HL-60/S4 (cell line): ENCODE data around the gene SLC25A21.

Experiments
- in situ Hi-C: fragments of 300-500 bp; cut with MboI; formaldehyde crosslinking; loops from 2 replicates; pipeline ENCODE4 v1.14.3; 2022; ENCODE audit warnings: low sequenced_read_pairs

The SLC25A21 gene

DNA sequence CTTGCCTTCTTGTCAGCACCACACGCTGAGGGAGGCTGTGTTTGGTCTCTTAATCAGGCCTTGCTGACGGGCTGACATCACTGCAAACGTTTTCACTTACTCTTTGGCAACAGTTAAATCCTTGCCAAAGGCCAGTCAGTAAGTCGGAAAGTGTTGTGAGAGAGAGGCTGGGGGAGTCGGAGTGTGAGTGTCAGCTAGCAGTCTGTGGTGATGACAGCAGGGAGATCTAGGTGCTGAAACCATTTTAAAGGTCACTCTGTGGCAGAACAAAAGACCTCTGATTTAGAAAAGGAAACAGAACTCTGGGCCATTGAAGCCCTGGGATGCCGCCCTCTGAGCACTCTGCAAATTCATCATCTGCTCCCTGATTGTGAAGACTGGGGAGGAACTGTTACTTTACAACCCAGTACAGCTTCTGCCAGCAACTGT lies 367.3 kb downstream of the SLC25A21 start:
- in situ Hi-C loops, result no loop called here

DNA sequence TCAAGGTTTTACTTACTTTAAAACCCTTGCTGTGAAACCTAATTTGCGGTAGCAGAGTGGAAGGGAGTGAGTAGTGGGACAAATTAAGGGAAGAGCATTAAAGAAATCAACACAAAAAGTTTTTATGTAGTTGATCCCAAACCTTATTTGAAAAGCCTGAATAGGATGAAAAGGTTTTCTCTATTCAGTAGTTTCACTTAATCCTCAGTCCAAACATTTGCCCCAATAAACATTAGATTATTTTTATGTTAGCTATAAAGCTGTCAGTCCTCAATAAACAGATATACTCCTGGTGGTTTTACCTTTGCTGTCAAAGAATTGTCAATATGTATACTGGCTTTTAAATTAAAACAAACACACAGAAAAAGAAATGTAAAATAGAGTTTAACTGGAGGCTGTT lies 374.8 kb downstream of the SLC25A21 start:
- in situ Hi-C loops, result no loop called here

- in situ Hi-C loops, result no loop called here
Observed at GRCh38 chr14:36791402-36791801, 381.0 kb downstream of the SLC25A21 start.

DNA sequence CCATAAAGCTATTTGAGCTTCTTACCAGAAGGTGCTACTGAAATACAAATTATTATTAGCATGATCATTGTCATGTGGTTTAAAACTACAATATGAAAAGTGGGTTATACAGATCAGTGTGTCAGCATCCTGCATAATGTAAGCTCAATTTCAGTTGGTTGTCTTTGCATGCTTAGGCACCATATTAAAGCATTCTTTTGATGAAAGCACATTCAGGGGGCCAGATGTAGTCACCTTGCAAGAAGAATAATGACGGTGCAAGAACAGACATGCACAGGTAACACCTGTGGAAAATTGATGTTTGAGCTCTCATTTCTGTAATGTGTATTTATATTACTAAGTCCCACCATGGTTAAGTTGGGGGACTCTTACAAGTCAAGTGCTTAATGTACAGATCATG lies 386.9 kb downstream of the SLC25A21 start:
- in situ Hi-C loops, result no loop called here

DNA sequence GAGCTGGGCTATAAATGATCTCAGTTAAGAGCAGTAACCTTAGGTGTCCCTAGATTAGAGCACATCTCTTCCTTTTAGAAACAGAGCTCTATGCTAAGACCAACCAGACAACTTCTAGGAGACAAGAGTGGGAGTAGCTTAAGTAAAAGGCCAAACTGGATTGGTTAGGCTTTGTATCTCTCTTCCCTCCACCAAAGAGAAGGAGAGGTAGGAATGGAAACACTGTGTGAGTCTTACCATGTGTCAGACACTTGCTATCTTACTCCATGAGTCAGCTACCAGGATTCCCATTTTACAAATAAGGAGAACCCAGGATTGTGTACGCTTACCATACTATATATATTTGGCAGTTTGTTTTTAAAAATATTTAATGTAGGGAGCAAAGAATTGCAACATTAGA lies 387.9 kb downstream of the SLC25A21 start:
- in situ Hi-C loops, result no loop called here

DNA sequence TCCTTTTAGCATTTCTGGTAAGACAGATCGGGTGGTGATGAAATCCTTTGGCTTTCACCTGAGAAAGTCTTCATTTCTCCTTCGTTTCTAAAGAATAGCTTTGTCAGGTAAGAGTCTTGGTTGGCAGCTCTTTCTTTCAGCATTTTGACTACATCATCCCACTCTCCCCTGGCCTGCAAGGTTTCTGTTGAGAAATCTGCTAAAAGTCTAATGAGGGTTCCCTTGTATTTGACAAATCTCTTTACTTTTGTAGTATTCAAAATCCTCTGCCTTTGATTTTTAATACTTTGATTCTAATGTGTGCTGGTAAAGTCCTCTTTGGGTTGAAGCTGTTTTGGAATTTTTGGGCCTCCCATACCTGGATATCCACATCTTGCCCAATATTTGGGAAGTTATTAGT lies 390.5 kb downstream of the SLC25A21 start:
- in situ Hi-C loops, result no loop called here

GRCh38 chr14:36773558-36773957 lies 398.8 kb downstream of the SLC25A21 start:
- in situ Hi-C loops, result no loop called here

DNA sequence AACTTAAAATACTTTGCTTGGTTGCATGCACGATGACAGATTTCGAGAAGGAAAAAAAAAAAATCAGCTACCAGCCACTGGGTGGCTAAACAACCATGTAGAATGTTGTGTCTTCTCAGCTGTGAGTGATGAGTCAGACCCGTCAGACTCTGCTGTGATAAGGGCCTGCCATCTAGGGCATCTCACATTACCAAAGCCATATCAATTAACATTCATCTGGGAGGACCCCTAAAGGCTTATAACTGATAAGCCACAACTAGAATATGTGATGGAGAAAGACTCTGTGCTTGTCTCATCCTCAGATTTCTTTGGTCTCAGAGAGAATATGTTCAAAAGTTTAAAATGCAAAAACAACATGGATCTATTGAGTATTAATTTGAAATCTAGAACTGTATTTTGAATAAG lies 399.3 kb downstream of the SLC25A21 start:
- in situ Hi-C loops, result no loop called here

GRCh38 chr14:36771028-36771640 lies 401.3 kb downstream of the SLC25A21 start:
- in situ Hi-C loops, result no loop called here

DNA sequence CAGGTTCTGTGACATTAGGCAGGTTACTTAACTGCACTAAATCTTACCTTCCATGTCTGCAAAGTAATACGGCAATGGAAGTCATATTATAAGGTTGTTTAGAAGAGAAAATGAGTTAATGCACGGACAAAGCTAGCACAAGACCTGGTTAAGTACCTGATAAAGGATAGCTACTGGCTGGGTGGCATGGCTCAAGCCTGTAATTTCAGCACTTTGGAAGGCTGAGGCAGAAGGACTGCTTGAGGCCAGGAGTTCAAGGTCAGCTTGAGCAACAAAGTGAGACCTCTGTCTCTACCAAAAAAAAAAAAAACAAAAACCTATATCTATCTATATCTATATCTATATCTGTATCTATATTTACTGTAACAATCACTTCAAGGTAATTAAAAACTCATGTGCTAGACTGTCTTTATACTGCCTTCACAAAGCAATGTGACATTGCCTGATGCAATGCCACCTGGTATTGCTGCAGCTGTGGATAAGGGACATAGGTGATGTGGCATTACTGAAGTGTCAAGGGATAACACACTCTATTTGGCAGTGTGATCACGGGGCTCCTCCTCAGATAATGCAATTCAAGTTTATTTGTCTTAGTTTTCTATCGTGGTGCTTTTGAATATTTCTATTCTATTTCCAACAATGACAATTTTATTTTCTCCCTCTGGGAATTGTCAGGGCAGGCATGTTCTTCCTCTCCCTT lies 403.6 kb downstream of the SLC25A21 start:
- in situ Hi-C loops, result no loop called here

GRCh38 chr14:36767603-36768281 lies 404.7 kb downstream of the SLC25A21 start:
- in situ Hi-C loops, result no loop called here

GRCh38 chr14:36766974-36767373 lies 405.4 kb downstream of the SLC25A21 start:
- in situ Hi-C loops, result no loop called here

DNA sequence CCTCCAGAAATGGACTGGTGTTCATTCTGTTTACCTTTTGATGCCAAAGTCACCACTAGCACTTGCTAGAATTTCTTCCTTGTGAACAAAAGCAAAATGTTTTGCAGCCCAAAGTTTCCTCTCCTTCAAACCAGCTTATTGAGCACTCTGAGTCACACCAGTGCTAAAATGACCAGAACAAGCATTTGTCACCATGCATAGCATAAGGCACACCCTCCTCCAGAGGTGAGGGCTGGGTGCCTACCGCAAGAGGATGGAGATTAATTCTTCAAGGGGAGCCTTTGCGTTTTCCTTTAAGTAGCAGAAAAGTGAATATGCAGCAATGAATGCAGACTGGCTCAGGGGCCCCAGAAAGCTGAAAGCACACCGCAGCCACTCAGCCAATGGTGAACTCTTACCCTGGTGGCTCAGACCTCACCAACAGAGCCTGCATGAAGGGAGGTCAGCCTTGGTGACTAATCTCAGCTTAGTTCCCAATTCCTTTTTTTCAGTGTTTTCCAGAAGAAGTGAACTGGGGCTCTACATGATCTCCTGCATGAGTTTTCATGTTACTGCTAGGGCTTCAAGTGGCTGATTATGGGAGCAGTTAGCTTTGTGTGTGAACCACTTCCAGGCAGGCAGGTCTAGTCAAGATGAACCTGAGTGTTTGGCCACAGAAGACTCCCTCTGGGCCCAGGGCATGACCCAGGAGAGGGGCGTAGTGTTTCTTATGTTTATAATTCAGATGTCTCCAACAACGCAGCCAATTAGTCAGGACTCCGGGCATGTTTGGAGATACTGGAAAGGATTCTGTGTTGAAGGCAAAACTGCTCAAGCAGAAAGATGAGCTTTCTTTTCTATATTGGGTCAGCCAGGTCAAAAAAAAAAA lies 414.4 kb downstream of the SLC25A21 start:
- in situ Hi-C loops, result no loop called here

GRCh38 chr14:36756226-36756625 lies 416.2 kb downstream of the SLC25A21 start:
- in situ Hi-C loops, result no loop called here

DNA sequence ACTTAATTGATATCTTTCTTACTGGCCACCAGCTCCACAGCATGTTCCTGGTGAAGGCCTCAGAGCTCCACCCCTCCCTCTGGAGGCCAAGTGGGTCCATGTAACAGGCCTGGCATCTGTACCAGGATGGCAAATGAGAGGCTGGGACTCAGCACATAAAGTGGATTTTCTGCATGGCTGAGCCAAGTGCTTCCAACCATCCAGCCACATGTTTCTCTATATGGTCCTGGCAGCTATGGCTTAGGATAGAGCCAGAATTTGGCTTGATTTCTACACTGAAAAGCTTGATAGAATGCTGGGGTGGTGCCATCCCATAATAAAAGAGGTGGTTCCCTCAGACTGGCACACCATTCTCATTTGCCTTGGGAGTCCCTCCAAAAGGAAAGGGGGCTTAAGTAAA lies 416.6 kb downstream of the SLC25A21 start:
- in situ Hi-C loops, result no loop called here

GRCh38 chr14:36751920-36752319 lies 420.5 kb downstream of the SLC25A21 start:
- in situ Hi-C loops, result no loop called here

GRCh38 chr14:36751106-36751505 lies 421.3 kb downstream of the SLC25A21 start:
- in situ Hi-C loops, result no loop called here

DNA sequence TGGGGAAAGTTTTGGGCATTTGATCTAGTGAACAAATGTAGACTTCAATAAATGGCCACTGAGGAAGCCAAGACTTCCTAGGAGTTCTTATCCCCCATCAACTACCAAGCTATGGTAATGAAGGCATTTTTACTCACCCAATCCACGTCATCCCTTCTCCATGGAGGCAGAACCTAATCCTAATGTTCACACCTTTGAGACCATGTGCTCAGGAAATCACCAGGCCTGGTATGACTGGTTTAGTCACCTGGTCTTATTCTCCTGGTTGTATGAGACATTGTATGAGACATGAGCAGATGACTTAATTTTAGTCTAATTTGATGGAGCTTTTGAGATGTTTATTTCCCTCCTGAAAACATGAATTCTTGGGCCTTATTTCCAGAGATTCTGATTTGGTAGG lies 422.2 kb downstream of the SLC25A21 start:
- in situ Hi-C loops, result no loop called here

- in situ Hi-C loops, result no loop called here
Observed at GRCh38 chr14:36748610-36749213, 423.7 kb downstream of the SLC25A21 start.

DNA sequence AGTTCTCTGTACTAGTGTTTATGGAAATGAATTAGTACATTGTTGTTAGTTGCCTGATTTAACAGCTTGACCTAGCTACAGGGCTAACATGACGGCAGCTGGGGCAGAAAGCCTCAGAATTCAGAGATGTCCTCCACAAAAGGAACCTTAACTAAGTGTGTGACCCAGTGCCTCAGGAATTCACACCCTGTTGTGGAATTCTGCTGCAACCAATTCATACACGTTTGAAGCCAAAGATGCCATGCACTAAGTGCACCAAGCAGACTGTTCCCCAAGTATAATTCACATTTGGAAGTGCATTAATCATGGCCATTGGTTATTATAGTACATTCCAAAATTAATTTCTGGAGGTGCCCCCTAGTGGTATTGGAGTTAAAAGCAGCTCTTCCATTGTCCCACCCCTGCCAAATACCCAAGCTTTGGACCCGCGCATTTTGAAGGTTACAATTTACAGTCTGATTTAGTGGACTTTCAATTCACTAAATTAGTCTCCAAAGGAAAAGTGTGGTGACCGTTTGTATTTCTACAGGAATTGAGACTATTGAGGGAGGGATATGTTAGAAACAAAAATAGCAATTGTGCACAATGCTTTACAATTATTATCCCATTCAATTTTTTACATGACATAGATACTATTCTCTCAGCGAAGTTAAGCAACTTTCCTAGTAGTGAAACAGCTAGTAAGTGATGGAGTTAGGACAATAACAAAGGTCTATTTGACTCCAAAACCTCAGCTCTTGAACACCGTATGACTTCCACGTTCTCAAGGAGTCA lies 424.8 kb downstream of the SLC25A21 start:
- in situ Hi-C loops, result no loop called here
